Endothelial cell of umbilical vein (primary cell): Measurements from ENCODE around the gene XRCC4. TPM values are rescaled to one million over a fixed set of nuclear protein-coding genes. Genes with fewer than 3 reads are reported as not detected.

Experiments used
- BruUV-seq: library from RNA; stranded (reverse); fragments of 400-500 nt; replicated peaks from 2 replicates; lab custom pipeline; 2021; lab: Mats Ljungman, UMichigan
- CTCF ChIA-PET: fragments of 300-600, 350-600 bp; sonication (Branson Sonifier 250); formaldehyde crosslinking; loops from one replicate; lab custom pipeline; 2021; ENCODE audit warnings: antibody characterized with exemption, inconsistent platforms; lab: Charles Lee
- POLR2A ChIA-PET: fragments of 300-600, 350-600 bp; sonication (Branson Sonifier 250); formaldehyde crosslinking; loops from one replicate; lab custom pipeline; 2021; ENCODE audit warnings: antibody characterized with exemption, inconsistent platforms; lab: Charles Lee
- DNase-seq: peaks from one replicate; pipeline ENCODE4 v3.0.0-alpha.2; 2011; ENCODE audit warnings: low read depth, low spot score
- FAIRE-seq: peaks from 2 replicates; lab custom pipeline; 2011; peaks lifted over from hg19 to GRCh38; lab: Jason Lieb, UNC
- H2AFZ ChIP-seq: 2 replicates; pipeline ENCODE4 v1.6.0; 2012; ENCODE audit warnings: low read depth, low read length, control low read depth, inconsistent platforms
- H3K27ac ChIP-seq: 2 replicates; pipeline ENCODE4 v1.5.1; 2011; ENCODE audit warnings: low read depth, mild to moderate bottlenecking, control low read depth, low read length, moderate library complexity; ENCODE audit not compliant: insufficient read depth
- H3K27me3 ChIP-seq, 2 experiments: 2 replicates each; pipeline versions ENCODE4 v1.6.0 to v1.6.1; 2011; ENCODE audit warnings: low read length in 2 of 2, mixed read lengths in 1 of 2; ENCODE audit not compliant: control insufficient read depth in 2 of 2, insufficient read depth in 2 of 2
- H3K36me3 ChIP-seq, 2 experiments: 2 replicates in 1 of 2; 3 replicates in 1 of 2; pipeline ENCODE4 v1.5.1; 2011; ENCODE audit warnings: low read length in 2 of 2, mild to moderate bottlenecking in 1 of 2, moderate library complexity in 1 of 2; ENCODE audit not compliant: control insufficient read depth in 2 of 2, insufficient read depth in 2 of 2; ENCODE audit errors: extremely low read depth in 1 of 2
- H3K4me1 ChIP-seq: 3 replicates; pipeline ENCODE4 v1.5.1; 2011; ENCODE audit warnings: mild to moderate bottlenecking, low read length; ENCODE audit not compliant: control insufficient read depth, insufficient read depth; ENCODE audit errors: extremely low read depth
- H3K4me2 ChIP-seq: 2 replicates; pipeline ENCODE4 v1.6.1; 2011; ENCODE audit warnings: low read length, control low read depth, mixed read lengths; ENCODE audit not compliant: insufficient read depth
- H3K4me3 ChIP-seq, 3 experiments: fragments of 200-600 bp in 1 of 3; sonication (generic), shearing (Covaris generic) in 1 of 3; replicated peaks in 1 of 3; 2 replicates each; pipeline ENCODE4 v1.5.1; 2011 to 2016; ENCODE audit warnings: control low read depth in 3 of 3, low read length in 3 of 3, mild to moderate bottlenecking in 2 of 3, inconsistent platforms in 1 of 3, low read depth in 1 of 3, moderate library complexity in 1 of 3; ENCODE audit not compliant: insufficient read depth in 1 of 3
- H3K79me2 ChIP-seq: 2 replicates; pipeline ENCODE4 v1.6.0; 2012; ENCODE audit warnings: low read length, inconsistent platforms; ENCODE audit not compliant: control insufficient read depth, insufficient read depth
- H3K9ac ChIP-seq: replicated peaks from 2 replicates; pipeline ENCODE3; 2011; ENCODE audit warnings: low read length, control low read depth; ENCODE audit not compliant: insufficient read depth; ENCODE audit errors: extremely low read depth
- H3K9me1 ChIP-seq: replicated peaks from 3 replicates; pipeline ENCODE4 v1.6.0; 2011; ENCODE audit warnings: mild to moderate bottlenecking, low read length; ENCODE audit not compliant: control insufficient read depth, insufficient read depth; ENCODE audit errors: extremely low read depth
- H3K9me3 ChIP-seq: replicated peaks from 2 replicates; pipeline ENCODE4 v1.5.1; 2012; ENCODE audit warnings: low read length, inconsistent platforms; ENCODE audit not compliant: control insufficient read depth, insufficient read depth
- H4K20me1 ChIP-seq: replicated peaks from 2 replicates; pipeline ENCODE3; 2011; ENCODE audit warnings: mild to moderate bottlenecking, low read length; ENCODE audit not compliant: control insufficient read depth, insufficient read depth; ENCODE audit errors: extremely low read depth
- CTCF ChIP-seq, 2 donors: IDR thresholded peaks; 1 replicate in 1 of 2; 2 replicates in 1 of 2; pipeline ENCODE4 v1.5.1; 2011; ENCODE audit warnings: low read length in 2 of 2, mild to moderate bottlenecking in 2 of 2, moderate library complexity in 2 of 2, control low read depth in 1 of 2, inconsistent platforms in 1 of 2, low read depth in 1 of 2; ENCODE audit not compliant: insufficient read depth in 1 of 2; ENCODE audit errors: extremely low read depth in 1 of 2
- EZH2 ChIP-seq: IDR thresholded peaks from 2 replicates; pipeline ENCODE4 v1.6.1; 2012; ENCODE audit warnings: borderline replicate concordance, low read depth, mild to moderate bottlenecking, moderate library complexity, low read length, inconsistent platforms; ENCODE audit not compliant: severe bottlenecking
- FOS ChIP-seq: IDR thresholded peaks from 2 replicates; pipeline ENCODE4 v1.6.1; 2011; ENCODE audit warnings: mild to moderate bottlenecking, low read length, moderate library complexity, borderline replicate concordance; ENCODE audit not compliant: insufficient read depth
- GATA2 ChIP-seq: IDR thresholded peaks from 2 replicates; pipeline ENCODE4 v1.7.0; 2011; ENCODE audit warnings: low read depth, mild to moderate bottlenecking, moderate library complexity, mixed read lengths, low read length; ENCODE audit not compliant: insufficient read length, insufficient read depth
- JUN ChIP-seq: IDR thresholded peaks from 2 replicates; pipeline ENCODE4 v1.6.1; 2011; ENCODE audit warnings: borderline replicate concordance, low read depth; ENCODE audit not compliant: insufficient read length, insufficient read depth
- MYC ChIP-seq: IDR thresholded peaks from one replicate; pipeline ENCODE4 v1.6.1; 2011; ENCODE audit warnings: mild to moderate bottlenecking, low read depth, low read length
- POLR2A ChIP-seq: IDR thresholded peaks from 2 replicates; pipeline ENCODE4 v1.6.1; 2012; ENCODE audit warnings: low read depth, mild to moderate bottlenecking, control low read depth, low read length
- POLR2AphosphoS5 ChIP-seq: IDR thresholded peaks from 2 replicates; pipeline ENCODE4 v1.6.1; 2012; ENCODE audit warnings: low read depth, mild to moderate bottlenecking, control low read depth, low read length, moderate library complexity; ENCODE audit not compliant: insufficient read depth
- dilution Hi-C: fragments of 300-500 bp; cut with MboI; formaldehyde crosslinking; loops from one replicate; pipeline ENCODE4 v1.15.0; 2019; ENCODE audit warnings: low sequenced_read_pairs; ENCODE audit not compliant: extremely low pct_ligation_motif_present
- intact Hi-C: fragments of 100-400 bp; cut with micrococcal nuclease; formaldehyde crosslinking; loops from one replicate; pipeline ENCODE4 v1.10.0; 2022
- polyA plus RNA-seq, 4 experiments: library from polyadenylated mRNA; depleted of rRNA in 3 of 4; stranded (reverse) in 3 of 4; unstranded in 1 of 4; fragments of >200 nt; gene quantifications; 2 replicates each; pipeline versions ENCODE4 v1.2.1 to v1.2.3, GENCODE V29; 2011 to 2012; ENCODE audit warnings: missing spikeins in 1 of 4
- total RNA-seq: library from RNA; stranded (reverse); gene quantifications from 2 replicates; pipeline ENCODE4 v1.2.3, GENCODE V29; 2021
- TF ChIP-seq, protein P1 (sequence below): IDR thresholded peaks from 2 replicates; pipeline ENCODE4 v1.6.1; 2011; ENCODE audit not compliant: insufficient read depth, insufficient read length

The XRCC4 gene
- total and polyA plus RNA-seq, 2 donors (not counting 3 experiments of a cell fraction or from before 2014, with no cell fraction given): 1.3 to 7.7 TPM

- CTCF ChIA-PET: no interaction called here
- no peak for TF ChIP-seq JUN
- no peak for TF ChIP-seq POLR2A
- no peak for TF ChIP-seq POLR2AphosphoS5
- no peak for TF ChIP-seq MYC
- no peak for TF ChIP-seq EZH2
- TF ChIP-seq, protein P1, sequence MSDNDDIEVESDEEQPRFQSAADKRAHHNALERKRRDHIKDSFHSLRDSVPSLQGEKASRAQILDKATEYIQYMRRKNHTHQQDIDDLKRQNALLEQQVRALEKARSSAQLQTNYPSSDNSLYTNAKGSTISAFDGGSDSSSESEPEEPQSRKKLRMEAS: no peak
- TF ChIP-seq FOS: no peak
- no peak for TF ChIP-seq CTCF (IDR thresholded peaks at IDR 0.05; ENCODE audit: extremely low read depth in 1 of 2, insufficient read depth in 1 of 2, low read depth in 1 of 2, low read length in 2 of 2)
- no peak for TF ChIP-seq GATA2
- H3K9ac ChIP-seq: no peak overlapping the region
- H3K27me3 ChIP-seq: no peaks in the 10 kb centered on the region
- no TSS peak for BruUV-seq
- intact Hi-C loops: no loop called here
- no peak overlapping the region for H3K4me3 ChIP-seq
- DNase-seq (no peak), FAIRE-seq (no peak)
- H3K9me3 ChIP-seq: no peaks in the 10 kb centered on the region
- H2AFZ ChIP-seq: no peak overlapping the region
- H3K36me3 ChIP-seq: no peaks in the 10 kb centered on the region
- no peaks in the 10 kb centered on the region for H4K20me1 ChIP-seq
- H3K4me1 ChIP-seq: no peaks in the 10 kb centered on the region
- H3K27ac ChIP-seq: no peak overlapping the region
- POLR2A ChIA-PET: no interaction called here
- H3K79me2 ChIP-seq: no peaks in the 10 kb centered on the region
- H3K9me1 ChIP-seq: no peaks in the 10 kb centered on the region
- dilution Hi-C loops: no loop called here
- no peak overlapping the region for H3K4me2 ChIP-seq
These were observed 315.6 kb downstream of the XRCC4 start for GRCh38 chr5:83392766-83393503.
